ENCODE data around the gene USP12.

DNA sequence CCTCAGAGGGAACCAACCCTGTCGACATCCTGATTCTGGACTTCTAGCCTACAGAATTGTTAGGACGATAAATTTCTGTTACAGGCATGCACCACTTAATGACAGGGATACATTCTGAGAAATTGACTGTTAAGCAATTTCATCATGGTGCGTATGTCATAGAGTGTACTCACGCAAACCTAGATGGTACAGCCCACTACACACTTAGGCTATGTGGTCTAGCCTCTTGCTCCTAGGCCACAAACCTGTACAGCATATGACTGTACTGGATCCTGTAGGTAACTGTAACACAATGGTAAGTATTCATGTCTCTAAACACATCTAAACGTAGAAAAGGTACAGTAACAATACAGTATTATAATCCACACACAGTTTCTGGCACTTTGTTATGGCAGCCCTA, 13.3 kb downstream of the USP12 start:
- TF ChIP-seq, protein P1, sequence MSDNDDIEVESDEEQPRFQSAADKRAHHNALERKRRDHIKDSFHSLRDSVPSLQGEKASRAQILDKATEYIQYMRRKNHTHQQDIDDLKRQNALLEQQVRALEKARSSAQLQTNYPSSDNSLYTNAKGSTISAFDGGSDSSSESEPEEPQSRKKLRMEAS (IDR thresholded peaks at IDR 0.05), result no peak
- no peak for TF ChIP-seq JUND (IDR thresholded peaks at IDR 0.05)
- TF ChIP-seq, protein P2, sequence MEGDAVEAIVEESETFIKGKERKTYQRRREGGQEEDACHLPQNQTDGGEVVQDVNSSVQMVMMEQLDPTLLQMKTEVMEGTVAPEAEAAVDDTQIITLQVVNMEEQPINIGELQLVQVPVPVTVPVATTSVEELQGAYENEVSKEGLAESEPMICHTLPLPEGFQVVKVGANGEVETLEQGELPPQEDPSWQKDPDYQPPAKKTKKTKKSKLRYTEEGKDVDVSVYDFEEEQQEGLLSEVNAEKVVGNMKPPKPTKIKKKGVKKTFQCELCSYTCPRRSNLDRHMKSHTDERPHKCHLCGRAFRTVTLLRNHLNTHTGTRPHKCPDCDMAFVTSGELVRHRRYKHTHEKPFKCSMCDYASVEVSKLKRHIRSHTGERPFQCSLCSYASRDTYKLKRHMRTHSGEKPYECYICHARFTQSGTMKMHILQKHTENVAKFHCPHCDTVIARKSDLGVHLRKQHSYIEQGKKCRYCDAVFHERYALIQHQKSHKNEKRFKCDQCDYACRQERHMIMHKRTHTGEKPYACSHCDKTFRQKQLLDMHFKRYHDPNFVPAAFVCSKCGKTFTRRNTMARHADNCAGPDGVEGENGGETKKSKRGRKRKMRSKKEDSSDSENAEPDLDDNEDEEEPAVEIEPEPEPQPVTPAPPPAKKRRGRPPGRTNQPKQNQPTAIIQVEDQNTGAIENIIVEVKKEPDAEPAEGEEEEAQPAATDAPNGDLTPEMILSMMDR (IDR thresholded peaks at IDR 0.05; ENCODE audit: low read depth, low read length, missing input control), result no peak
- TF ChIP-seq TAF1 (conservative IDR thresholded peaks at IDR 0.05), result no peak
- no peak for TF ChIP-seq ATF3 (IDR thresholded peaks at IDR 0.05)
- TF ChIP-seq RXRA (IDR thresholded peaks at IDR 0.05), result no peak

Measured in liver (tissue), 3 donors.